ENCODE data around the gene AGAP1. TPM values are rescaled to one million over a fixed set of nuclear protein-coding genes. Genes with fewer than 3 reads are reported as not detected.

The AGAP1 gene
- total RNA-seq, 1 donor from 2014 or later, result 36.2 TPM

GRCh38 chr2:235852526-235852920, 358.7 kb downstream of the AGAP1 start:
- intact Hi-C loops (cut with DNase I), result no loop called here
- no peak for ATAC-seq
- no peak overlapping the region for H3K27ac ChIP-seq
- no peaks in the 10 kb centered on the region for H3K9me3 ChIP-seq
- no peaks in the 10 kb centered on the region for H3K4me1 ChIP-seq
- TF ChIP-seq CTCF (IDR thresholded peaks at IDR 0.05), result no peak
- H3K36me3 ChIP-seq, result no peaks in the 10 kb centered on the region
- DNase-seq, result no peak
- H3K27me3 ChIP-seq (ENCODE audit: low read depth), result no peaks in the 10 kb centered on the region
- no peak overlapping the region for H3K4me3 ChIP-seq

GRCh38 chr2:235854276-235854675, 360.4 kb downstream of the AGAP1 start:
- intact Hi-C loops (cut with DNase I), result no loop called here
- TF ChIP-seq CTCF (IDR thresholded peaks at IDR 0.05), result no peak
- Histone ChIP-seq H3K4me3 (no peak overlapping the region), H3K9me3 (no peaks in the 10 kb centered on the region), H3K36me3 (no peaks in the 10 kb centered on the region), H3K4me1 (no peaks in the 10 kb centered on the region), H3K27ac (no peak overlapping the region), H3K27me3 (ENCODE audit: low read depth) (no peaks in the 10 kb centered on the region)
- ATAC-seq, result no peak
- no peak for DNase-seq

GRCh38 chr2:235855011-235855410, 361.2 kb downstream of the AGAP1 start:
- DNase-seq (no peak), ATAC-seq (no peak)
- Histone ChIP-seq H3K4me3 (no peak overlapping the region), H3K36me3 (no peaks in the 10 kb centered on the region), H3K4me1 (no peaks in the 10 kb centered on the region), H3K27ac (no peak overlapping the region), H3K9me3 (no peaks in the 10 kb centered on the region), H3K27me3 (ENCODE audit: low read depth) (no peaks in the 10 kb centered on the region)
- intact Hi-C loops (cut with DNase I), result no loop called here
- no peak for TF ChIP-seq CTCF (IDR thresholded peaks at IDR 0.05)

- Histone ChIP-seq H3K27ac (no peak overlapping the region), H3K27me3 (ENCODE audit: low read depth) (no peaks in the 10 kb centered on the region), H3K9me3 (no peaks in the 10 kb centered on the region), H3K4me1 (no peaks in the 10 kb centered on the region), H3K4me3 (no peak overlapping the region), H3K36me3 (no peaks in the 10 kb centered on the region)
- DNase-seq (no peak), ATAC-seq (no peak)
- no peak for TF ChIP-seq CTCF (IDR thresholded peaks at IDR 0.05)
- intact Hi-C loops (cut with DNase I), result no loop called here
Observed at GRCh38 chr2:235856151-235856854, 362.5 kb downstream of the AGAP1 start.

- no peak overlapping the region for H3K27ac ChIP-seq
- no peak for ATAC-seq
- no peak overlapping the region for H3K4me3 ChIP-seq
- H3K27me3 ChIP-seq (ENCODE audit: low read depth), result no peaks in the 10 kb centered on the region
- TF ChIP-seq CTCF (IDR thresholded peaks at IDR 0.05), result no peak
- H3K36me3 ChIP-seq, result no peaks in the 10 kb centered on the region
- intact Hi-C loops (cut with DNase I), result no loop called here
- H3K9me3 ChIP-seq, result no peaks in the 10 kb centered on the region
- DNase-seq, result no peak
- H3K4me1 ChIP-seq, result no peaks in the 10 kb centered on the region
Observed at GRCh38 chr2:235857598-235857997, 363.8 kb downstream of the AGAP1 start.

All from lower lobe of right lung (tissue), 2 donors.